Stimulated activated CD8-positive, alpha-beta memory T cell treated with anti-CD3 and anti-CD28 coated beads, Interleukin-7, amount 100 ng/mL, for 4 hours (primary cell): ENCODE results near the gene SETD7.

Experiments used
- DNase-seq, 2 donors: peaks; one replicate each; pipeline ENCODE4 v3.0.0-alpha.2; 2020; ENCODE audit warnings: low read depth in 2 of 2

SETD7 gene

GRCh38 chr4:139509727-139510410, 46.1 kb downstream of the SETD7 start:
- no peak for DNase-seq

GRCh38 chr4:139508581-139509237, 47.3 kb downstream of the SETD7 start:
- no peak for DNase-seq

- no peak for DNase-seq
These were observed 49.2 kb downstream of the SETD7 start for GRCh38 chr4:139506774-139507173.

GRCh38 chr4:139503622-139504166, 52.3 kb downstream of the SETD7 start:
- DNase-seq, result no peak

- DNase-seq, result no peak
These were observed 53.8 kb downstream of the SETD7 start for GRCh38 chr4:139501927-139502899.

DNA sequence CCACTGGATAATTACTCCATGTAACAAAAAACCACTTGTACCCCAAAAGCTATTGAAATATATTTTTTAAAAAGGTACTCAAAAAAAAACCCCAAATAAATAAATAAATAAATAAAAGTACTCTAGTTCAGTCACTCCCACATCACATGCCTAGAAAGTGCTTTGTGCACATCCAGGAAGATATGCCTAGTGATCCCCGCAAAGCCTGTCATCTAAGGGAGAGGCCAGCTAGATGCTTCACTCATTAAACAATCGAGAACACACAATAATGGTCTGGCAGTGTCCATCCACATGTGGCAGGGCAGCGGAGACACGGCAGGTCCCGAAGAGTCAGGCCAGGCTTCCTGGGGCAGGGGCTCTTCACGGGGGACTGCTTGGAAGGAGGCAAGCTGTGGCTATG, 54.5 kb downstream of the SETD7 start:
- DNase-seq, result no peak

DNA sequence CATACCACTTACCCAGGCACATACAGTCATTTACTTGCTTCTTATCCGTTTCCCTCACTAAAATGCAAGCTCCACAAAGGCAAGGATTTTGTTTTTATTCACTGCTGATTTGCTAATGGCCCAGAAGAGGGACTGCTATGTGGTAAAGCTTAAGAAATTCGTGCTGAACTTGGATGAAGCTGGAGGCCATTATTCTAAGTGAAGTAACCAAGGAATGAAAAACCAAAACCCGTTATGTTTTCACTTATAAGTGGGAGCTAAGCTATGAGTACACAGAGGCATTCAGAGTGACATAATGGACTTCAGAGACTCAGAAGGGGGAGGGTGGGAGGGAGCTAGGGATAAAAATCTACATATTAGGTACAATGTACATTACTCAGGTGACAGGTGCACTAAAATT, 54.9 kb downstream of the SETD7 start:
- DNase-seq, result no peak

DNA sequence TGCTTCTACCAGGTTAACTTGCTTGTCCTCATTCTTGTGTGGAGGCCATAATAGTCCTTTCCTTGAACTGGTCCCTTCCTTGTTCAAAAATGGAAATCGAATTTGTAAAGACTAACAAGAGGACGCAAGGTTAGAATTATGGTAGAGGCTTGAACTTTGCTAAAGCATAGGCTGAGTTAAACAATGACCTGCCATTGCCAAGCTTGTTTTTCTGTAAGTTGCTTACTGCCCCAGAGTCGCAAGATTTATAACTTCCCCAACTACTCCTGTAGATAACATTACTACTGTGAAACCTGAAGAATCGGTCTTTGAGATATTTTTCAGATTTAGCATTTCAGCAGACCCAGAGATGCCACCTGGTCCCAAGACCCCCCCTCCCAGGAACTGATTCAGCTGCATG, 56.8 kb downstream of the SETD7 start:
- no peak for DNase-seq

DNA sequence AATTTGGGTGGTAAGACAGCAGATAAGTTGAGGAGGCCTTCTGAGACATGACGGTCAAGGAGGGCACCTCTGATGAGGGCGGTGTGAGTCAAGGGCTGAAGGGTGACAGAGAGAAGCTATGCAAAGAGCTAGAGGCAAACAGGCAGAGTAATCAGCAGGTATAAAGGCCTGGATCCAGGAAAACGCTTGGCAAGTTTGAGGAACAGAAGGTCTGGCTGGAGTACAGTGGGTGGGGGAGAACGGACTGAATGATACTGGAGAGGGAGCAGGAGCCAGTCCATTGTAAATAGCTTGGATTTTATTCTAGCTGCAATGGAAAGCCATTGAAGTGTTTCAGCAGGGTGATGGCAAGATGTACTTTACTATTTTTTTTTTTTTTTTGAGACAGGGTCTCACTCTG, 62.8 kb downstream of the SETD7 start:
- DNase-seq, result no peak

- DNase-seq, result no peak
These were observed 63.6 kb downstream of the SETD7 start for GRCh38 chr4:139492429-139492828.

- DNase-seq, result no peak
These were observed 66.4 kb downstream of the SETD7 start for GRCh38 chr4:139489638-139490037.

- DNase-seq, result no peak
These were observed 67.6 kb downstream of the SETD7 start for GRCh38 chr4:139488442-139488841.

GRCh38 chr4:139484783-139485311, 71.2 kb downstream of the SETD7 start:
- DNase-seq, result no peak

DNA sequence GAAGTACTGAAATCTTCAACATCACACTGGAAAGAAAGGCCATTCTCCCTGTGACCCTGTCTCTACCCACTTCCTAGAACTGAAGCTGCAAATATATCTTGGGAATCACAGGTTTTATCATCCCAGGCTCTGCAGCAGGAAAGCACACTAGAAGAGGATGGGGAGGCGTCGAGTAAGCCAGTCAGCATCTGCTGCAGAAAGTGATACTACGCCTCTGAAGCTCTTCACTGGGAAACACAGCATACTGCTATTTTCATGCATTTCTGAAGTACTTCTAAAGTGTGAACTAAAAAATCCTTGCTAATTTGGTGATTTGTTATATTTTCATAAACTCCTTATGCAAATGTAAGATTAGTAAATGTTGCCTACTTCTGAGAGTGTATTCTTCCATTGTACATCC, 73.0 kb downstream of the SETD7 start:
- DNase-seq, result no peak

DNA sequence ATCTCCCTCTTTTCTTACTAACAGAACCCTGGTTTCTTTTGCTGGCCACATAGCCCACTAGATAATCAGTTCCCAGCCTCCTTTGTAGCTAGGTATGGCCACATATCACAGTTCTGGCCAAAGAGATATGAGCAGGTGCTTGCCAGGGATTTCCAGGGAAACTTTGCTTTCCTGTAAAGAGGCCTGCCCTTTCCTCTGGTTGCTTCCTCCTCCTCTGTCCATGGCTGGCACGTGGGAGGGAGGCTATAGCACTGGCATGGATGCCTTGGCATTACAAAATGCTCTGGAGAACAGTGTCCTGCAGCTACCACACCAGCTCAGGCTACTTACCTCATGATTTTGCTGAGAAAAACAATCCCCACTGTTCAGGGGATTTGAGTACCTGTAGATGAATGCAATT, 74.6 kb downstream of the SETD7 start:
- no peak for DNase-seq

- DNase-seq, result no peak
These were observed 79.7 kb downstream of the SETD7 start for GRCh38 chr4:139476363-139476762.

DNA sequence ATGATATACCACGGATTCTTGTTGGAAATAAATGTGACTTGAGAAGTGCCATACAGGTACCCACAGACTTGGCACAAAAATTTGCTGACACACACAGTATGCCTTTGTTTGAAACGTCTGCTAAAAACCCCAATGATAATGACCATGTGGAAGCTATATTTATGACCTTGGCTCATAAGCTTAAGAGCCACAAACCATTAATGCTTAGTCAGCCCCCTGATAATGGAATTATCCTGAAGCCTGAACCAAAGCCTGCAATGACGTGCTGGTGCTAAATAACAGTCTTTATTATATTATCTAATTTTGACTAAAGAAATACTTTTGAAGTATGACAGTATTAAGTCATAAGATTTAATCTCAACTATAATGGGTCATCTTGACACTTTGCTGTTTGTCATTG, 83.2 kb downstream of the SETD7 start:
- no peak for DNase-seq

GRCh38 chr4:139470997-139471665, 84.9 kb downstream of the SETD7 start:
- no peak for DNase-seq

- DNase-seq, result no peak
These were observed 85.7 kb downstream of the SETD7 start for GRCh38 chr4:139470295-139470694.

- DNase-seq, result no peak
These were observed 86.2 kb downstream of the SETD7 start for GRCh38 chr4:139469869-139470268.

GRCh38 chr4:139469216-139469615, 86.8 kb downstream of the SETD7 start:
- DNase-seq, result no peak
